K562 (cell line): ENCODE measurements around the gene CYP26A1. TPM values are rescaled to one million over a fixed set of nuclear protein-coding genes. Genes with fewer than 3 reads are reported as not detected.

Source experiments
- ATAC-seq: fragments of 200-7000 bp; cut with Tn5 transposase; 3 replicates; pipeline ENCODE4 v1.9.1; 2020; ENCODE audit warnings: moderate library complexity
- BruUV-seq: library from RNA; stranded (reverse); fragments of 400-500 nt; replicated peaks from 2 replicates; lab custom pipeline; 2021; lab: Mats Ljungman, UMichigan
- CTCF ChIA-PET: fragments of 300-600 bp; formaldehyde crosslinking; extraction: SDS; loops from one replicate; lab custom pipeline; 2021; ENCODE audit warnings: low intra/inter-chr PET ratio; lab: Yijun Ruan, JAX
- POLR2A ChIA-PET: fragments of 300-600, 350-650 bp; sonication (Branson Sonifier 250); formaldehyde crosslinking; extraction: SDS; loops from one replicate; lab custom pipeline; 2021; ENCODE audit warnings: antibody characterized with exemption, inconsistent platforms; lab: Yijun Ruan, JAX
- DNase-seq, 4 experiments: peaks; one replicate each; pipeline versions ENCODE4 v3.0.0 to v3.0.0-alpha.2; 2011 to 2018; ENCODE audit warnings: low spot score in 3 of 4, mixed read lengths in 3 of 4; ENCODE audit errors: extremely low read depth in 1 of 4
- FAIRE-seq: peaks from 2 replicates; lab custom pipeline; 2011; peaks lifted over from hg19 to GRCh38; lab: Jason Lieb, UNC
- H2AFZ ChIP-seq: 2 replicates; pipeline ENCODE4 v1.6.0; 2011; ENCODE audit warnings: low read depth, low read length, control low read depth, inconsistent platforms
- H3K27ac ChIP-seq: fragments of 200-600 bp; 3 replicates; pipeline ENCODE4 v1.8.0; 2011; ENCODE audit warnings: low read depth, mild to moderate bottlenecking, control low read depth, inconsistent platforms, low read length, moderate library complexity, mixed read lengths; ENCODE audit errors: extremely low read depth
- H3K27me3 ChIP-seq, 2 experiments: fragments of 300-600 bp in 1 of 2; 2 replicates in 1 of 2; 3 replicates in 1 of 2; pipeline versions ENCODE4 v1.6.0 to v1.8.0; 2011; ENCODE audit warnings: inconsistent platforms in 2 of 2, low read length in 2 of 2, mild to moderate bottlenecking in 1 of 2, mixed read lengths in 1 of 2, moderate library complexity in 1 of 2; ENCODE audit not compliant: control insufficient read depth in 2 of 2, insufficient read depth in 2 of 2
- H3K36me3 ChIP-seq: fragments of 300-600 bp; 3 replicates; pipeline ENCODE4 v1.8.0; 2011; ENCODE audit warnings: mild to moderate bottlenecking, low read length, inconsistent platforms; ENCODE audit not compliant: control insufficient read depth, insufficient read depth
- H3K4me1 ChIP-seq, 2 experiments: fragments of 200-600 bp in 1 of 2; replicated peaks in 1 of 2; 2 replicates in 1 of 2; 3 replicates in 1 of 2; pipeline versions ENCODE4 v1.5.1 to v1.8.0; 2011; ENCODE audit warnings: inconsistent platforms in 2 of 2, low read length in 2 of 2, mild to moderate bottlenecking in 1 of 2, mixed read lengths in 1 of 2, moderate library complexity in 1 of 2; ENCODE audit not compliant: control insufficient read depth in 2 of 2, insufficient read depth in 2 of 2
- H3K4me2 ChIP-seq: 2 replicates; pipeline ENCODE4 v1.6.1; 2011; ENCODE audit warnings: low read length, control low read depth, inconsistent platforms, mixed read lengths; ENCODE audit not compliant: insufficient read depth
- H3K4me3 ChIP-seq: fragments of 200-600 bp; sonication (generic), shearing (Covaris generic); 2 replicates; pipeline ENCODE4 v1.5.1; 2016; ENCODE audit warnings: control low read depth, inconsistent platforms
- H3K79me2 ChIP-seq: fragments of 200-600 bp; 3 replicates; pipeline ENCODE4 v1.8.0; 2011; ENCODE audit warnings: low read length, inconsistent platforms; ENCODE audit not compliant: control insufficient read depth, insufficient read depth
- H3K9ac ChIP-seq, 2 experiments: 2 replicates each; pipeline versions ENCODE4 v1.6.0 to v1.6.1; 2011; ENCODE audit warnings: low read depth in 2 of 2, low read length in 2 of 2, control low read depth in 1 of 2, inconsistent platforms in 1 of 2, mild to moderate bottlenecking in 1 of 2, mixed read lengths in 1 of 2; ENCODE audit not compliant: insufficient read depth in 1 of 2
- H3K9me1 ChIP-seq: one replicate; pipeline ENCODE4 v1.6.0; 2011; ENCODE audit warnings: inconsistent platforms, mild to moderate bottlenecking, low read length, moderate library complexity; ENCODE audit not compliant: control insufficient read depth, insufficient read depth
- H3K9me3 ChIP-seq: replicated peaks from 2 replicates; pipeline ENCODE4 v1.5.1; 2011; ENCODE audit warnings: low read depth, low read length, inconsistent platforms; ENCODE audit not compliant: control insufficient read depth, insufficient read depth
- H4K20me1 ChIP-seq: replicated peaks from 2 replicates; pipeline ENCODE4 v1.6.1; 2011; ENCODE audit warnings: low read length, inconsistent platforms, mixed read lengths; ENCODE audit not compliant: control insufficient read depth, insufficient read depth
- DIDO1 ChIP-seq: fragments of 450-650 bp; IDR thresholded peaks from 2 replicates; pipeline ENCODE4 v1.6.1; 2016; ENCODE audit warnings: low read depth, missing biosample characterization, missing genetic modification characterization
- EWSR1 ChIP-seq: fragments of 450-650 bp; IDR thresholded peaks from 2 replicates; pipeline ENCODE4 v1.6.1; 2018; ENCODE audit warnings: borderline replicate concordance, mild to moderate bottlenecking, low read depth, moderate library complexity; ENCODE audit not compliant: partially characterized antibody
- FIP1L1 ChIP-seq: fragments of 200-400 bp; formaldehyde crosslinking; IDR thresholded peaks from 2 replicates; pipeline ENCODE4 v1.6.1; 2018; ENCODE audit warnings: mild to moderate bottlenecking, low read depth, low read length; ENCODE audit not compliant: poor library complexity, severe bottlenecking
- ILF3 ChIP-seq: fragments of 450-650 bp; IDR thresholded peaks from 2 replicates; pipeline ENCODE4 v1.6.1; 2018; ENCODE audit warnings: antibody characterized with exemption, mild to moderate bottlenecking, moderate library complexity, borderline replicate concordance
- KDM5B ChIP-seq: fragments of 200-600 bp; sonication (generic); IDR thresholded peaks from 2 replicates; pipeline ENCODE4 v1.6.1; 2012; ENCODE audit warnings: low read depth, mild to moderate bottlenecking, moderate library complexity, low read length, control low read depth, inconsistent platforms; ENCODE audit not compliant: insufficient replicate concordance
- NFE2L1 ChIP-seq: fragments of 450-650 bp; IDR thresholded peaks from 2 replicates; pipeline ENCODE4 v1.6.1; 2016; ENCODE audit warnings: missing genetic modification characterization, low read depth, mild to moderate bottlenecking, missing compliant biosample characterization, moderate library complexity, borderline replicate concordance
- NR3C1 ChIP-seq: sonication (generic); formaldehyde crosslinking; IDR thresholded peaks from 2 replicates; pipeline ENCODE4 v1.8.1; 2022; ENCODE audit warnings: missing genetic modification reagents
- PHTF2 ChIP-seq: fragments of 250-450 bp; sonication (Bioruptor Pico); IDR thresholded peaks from 2 replicates; pipeline ENCODE4 v1.5.0; 2021; ENCODE audit warnings: mild to moderate bottlenecking
- PTBP1 ChIP-seq: fragments of 200-400 bp; formaldehyde crosslinking; IDR thresholded peaks from 2 replicates; pipeline ENCODE4 v1.6.1; 2017; ENCODE audit warnings: low read depth, low read length
- RHOXF2B ChIP-seq: fragments of 250-450 bp; sonication (Bioruptor Pico); conservative IDR thresholded peaks from 2 replicates; pipeline ENCODE4 v1.5.1; 2021
- SMC3 ChIP-seq: conservative IDR thresholded peaks from 2 replicates; pipeline ENCODE4 v1.6.1; 2011; ENCODE audit warnings: low read depth, low read length, improper control_type of control experiment; ENCODE audit not compliant: insufficient read depth
- TSHZ1 ChIP-seq: fragments of 250-450 bp; sonication (Bioruptor Pico); IDR thresholded peaks from 2 replicates; pipeline ENCODE4 v1.4.0; 2020; ENCODE audit warnings: mild to moderate bottlenecking, moderate library complexity
- ZNF263 ChIP-seq: sonication (generic); formaldehyde crosslinking; IDR thresholded peaks from 2 replicates; pipeline ENCODE4 v1.8.0; 2022; ENCODE audit warnings: mild to moderate bottlenecking, missing genetic modification reagents, borderline replicate concordance
- WGBS: fragments of 100-300 bp; shearing (Covaris generic); methylation state at CpG from one replicate; pipeline ENCODE4 v1.1.6; 2016; ENCODE audit warnings: low coverage, mixed read lengths; ENCODE audit not compliant: insufficient coverage; ENCODE audit errors: missing lambda C conversion rate; 5-methylcytosine and 5-hydroxymethylcytosine counted together
- in situ Hi-C: fragments of 300-500 bp; cut with MboI; formaldehyde crosslinking; loops from 4 replicates; pipeline ENCODE4 v1.15.0; 2018; ENCODE audit warnings: inconsistent platforms, mixed read lengths
- intact Hi-C: fragments of 100-400 bp; cut with micrococcal nuclease; formaldehyde crosslinking; loops from 2 replicates; pipeline ENCODE4 v1.14.2; 2022
- polyA plus RNA-seq, 8 experiments: library from polyadenylated mRNA; depleted of rRNA in 4 of 8; stranded (reverse) in 5 of 8; unstranded in 3 of 8; fragments of >200 nt; fragmentation: Nextera tagmentation in 2 of 8; fragmentation: Illumina TruSeq in 1 of 8; extraction: Ambion mirVana in 2 of 8; extraction: Trizol in 1 of 8; gene quantifications; 2 replicates each; pipeline versions ENCODE4 v1.2.1 to v1.2.3, GENCODE V29; 2011 to 2014; ENCODE audit warnings: inconsistent platforms in 1 of 8, missing spikeins in 1 of 8
- total RNA-seq, 7 experiments: library from RNA; depleted of rRNA in 6 of 7; stranded (reverse); fragments of >200 nt in 6 of 7; fragmentation: Illumina TruSeq in 2 of 7; extraction: Trizol in 2 of 7; gene quantifications; 2 replicates each; pipeline versions ENCODE4 v1.2.1 to v1.2.3, GENCODE V29; 2011 to 2021; ENCODE audit warnings: low replicate concordance in 1 of 7
- TF ChIP-seq, protein P1 (sequence below): fragments of 200-800 bp; sonication (Bioruptor generic); IDR thresholded peaks from 2 replicates; pipeline ENCODE4 v1.6.1; 2017; ENCODE audit warnings: missing genetic modification characterization, missing compliant biosample characterization

CYP26A1 gene
- total and polyA plus RNA-seq, 9 of the 15 experiments (the other 6 are each of a cell fraction or from before 2014, with no cell fraction given): 0.11 to 5.1 (median 1.6) TPM

DNA sequence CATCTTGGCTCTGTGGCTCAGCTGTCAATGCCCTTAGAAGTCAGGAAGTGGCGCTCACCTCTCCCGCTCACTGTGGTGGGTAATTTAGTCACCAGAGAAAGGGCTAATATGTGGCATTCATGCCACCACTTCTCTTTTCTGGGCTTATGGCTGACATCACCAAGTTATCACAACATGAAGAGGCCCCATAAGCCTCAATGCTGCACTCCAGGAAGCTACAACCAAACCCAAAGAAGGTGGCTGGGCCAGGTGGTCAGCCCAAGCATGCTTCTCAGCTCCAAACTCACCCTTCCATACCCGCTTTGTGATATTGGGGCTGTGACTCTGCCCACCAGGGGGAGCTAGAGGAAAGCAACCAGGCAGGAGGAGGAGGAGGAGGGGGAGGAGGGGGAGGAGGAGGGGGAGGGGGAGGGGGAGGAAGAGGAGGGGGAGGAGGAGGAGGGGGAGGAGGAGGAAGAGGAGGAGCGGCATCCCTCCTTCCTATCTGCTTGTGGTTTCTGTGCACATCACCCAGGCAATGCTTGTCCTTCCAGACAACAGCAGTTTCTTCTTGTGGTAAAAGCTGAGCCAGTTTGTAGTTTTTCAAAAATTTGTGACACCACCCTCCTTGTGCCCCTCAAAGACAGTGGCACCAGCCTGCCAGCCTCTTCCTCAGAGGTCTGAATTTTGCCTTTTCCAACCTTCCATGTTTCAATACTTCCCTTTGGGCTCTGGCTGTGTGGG lies 42.1 kb downstream of the CYP26A1 start:
- H3K79me2 ChIP-seq: no peaks in the 10 kb centered on the region
- H3K36me3 ChIP-seq: no peaks in the 10 kb centered on the region
- no peak overlapping the region for H3K4me2 ChIP-seq
- CTCF ChIA-PET: interaction anchor here (0.7 to 2.1 kb wide), 3 partner anchors 173 to 238 kb away, joined by 4 to 8 read pairs (median 4); no protein-coding TSS in a partner anchor
- no peak overlapping the region for H3K9ac ChIP-seq
- POLR2A ChIA-PET: interaction anchor here (0.6 kb wide), 1 partner anchor 242 kb away, joined by 3 read pairs; no protein-coding TSS in a partner anchor
- H3K27ac ChIP-seq: no peak overlapping the region
- FAIRE-seq (peak; percentile 70), ATAC-seq (peak; percentile 83), DNase-seq (peak; percentile 72 to 76 (median 74))
- H3K9me3 ChIP-seq: no peaks in the 10 kb centered on the region
- intact Hi-C loops (loop anchor here (10.0 kb wide), 1 partner anchor 169 kb away; no protein-coding TSS in a partner anchor), in situ Hi-C loops (no loop called here)
- no peaks in the 10 kb centered on the region for H3K4me1 ChIP-seq
- 10% methylated on average over 2 of the region's 4 CpGs for WGBS
- H2AFZ ChIP-seq: 0 out of 2 replicates have a peak overlapping the region, but pooled peaks have one; percentile 38
- H3K9me1 ChIP-seq: no peaks in the 10 kb centered on the region
- BruUV-seq: no TSS peak
- no peak overlapping the region for H3K4me3 ChIP-seq
- peaks cover 0 to 14% of the 10 kb centered on the region in 2 experiments; a peak in 4 of 5 replicates for H3K27me3 ChIP-seq
- no peaks in the 10 kb centered on the region for H4K20me1 ChIP-seq
- TF ChIP-seq, protein P1, sequence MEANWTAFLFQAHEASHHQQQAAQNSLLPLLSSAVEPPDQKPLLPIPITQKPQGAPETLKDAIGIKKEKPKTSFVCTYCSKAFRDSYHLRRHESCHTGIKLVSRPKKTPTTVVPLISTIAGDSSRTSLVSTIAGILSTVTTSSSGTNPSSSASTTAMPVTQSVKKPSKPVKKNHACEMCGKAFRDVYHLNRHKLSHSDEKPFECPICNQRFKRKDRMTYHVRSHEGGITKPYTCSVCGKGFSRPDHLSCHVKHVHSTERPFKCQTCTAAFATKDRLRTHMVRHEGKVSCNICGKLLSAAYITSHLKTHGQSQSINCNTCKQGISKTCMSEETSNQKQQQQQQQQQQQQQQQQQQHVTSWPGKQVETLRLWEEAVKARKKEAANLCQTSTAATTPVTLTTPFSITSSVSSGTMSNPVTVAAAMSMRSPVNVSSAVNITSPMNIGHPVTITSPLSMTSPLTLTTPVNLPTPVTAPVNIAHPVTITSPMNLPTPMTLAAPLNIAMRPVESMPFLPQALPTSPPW (CRISPR knock-in tag): peak; percentile 85
- TF ChIP-seq NFE2L1 (tag) (no peak), TSHZ1 (CRISPR knock-in tag) (no peak), PTBP1 (no peak), RHOXF2B (CRISPR knock-in tag) (no peak), FIP1L1 (no peak), ILF3 (no peak), KDM5B (no peak), NR3C1 (CRISPR knock-in tag) (no peak), EWSR1 (no peak), SMC3 (0 out of 2 replicates have a peak, but pooled peaks have one; percentile 51), DIDO1 (tag) (no peak), ZNF263 (CRISPR knock-in tag) (peak; percentile 95), PHTF2 (CRISPR knock-in tag) (no peak)
